ENCODE results near the gene CHRM4. TPM values are rescaled to one million over a fixed set of nuclear protein-coding genes. Genes with fewer than 3 reads are reported as not detected.

The CHRM4 gene
- total RNA-seq, 1 donor from 2014 or later, result 0.42 TPM

GRCh38 chr11:46353698-46354097, 37.9 kb downstream of the CHRM4 start:
- H3K36me3 Mint-ChIP-seq (ENCODE audit: low read depth), result no peaks in the 10 kb centered on the region
- DNase-seq (ENCODE audit: low spot score), result no peak
- H3K4me3 Mint-ChIP-seq (ENCODE audit: unreplicated experiment), result no peak overlapping the region
- no peaks in the 10 kb centered on the region for H3K27me3 Mint-ChIP-seq (ENCODE audit: low read depth)
- peaks cover 21% of the 10 kb centered on the region for H3K4me1 Mint-ChIP-seq (ENCODE audit: low read depth)
- no peaks in the 10 kb centered on the region for H3K9me3 Mint-ChIP-seq (ENCODE audit: low read depth)
- TF ChIP-seq, protein P1, sequence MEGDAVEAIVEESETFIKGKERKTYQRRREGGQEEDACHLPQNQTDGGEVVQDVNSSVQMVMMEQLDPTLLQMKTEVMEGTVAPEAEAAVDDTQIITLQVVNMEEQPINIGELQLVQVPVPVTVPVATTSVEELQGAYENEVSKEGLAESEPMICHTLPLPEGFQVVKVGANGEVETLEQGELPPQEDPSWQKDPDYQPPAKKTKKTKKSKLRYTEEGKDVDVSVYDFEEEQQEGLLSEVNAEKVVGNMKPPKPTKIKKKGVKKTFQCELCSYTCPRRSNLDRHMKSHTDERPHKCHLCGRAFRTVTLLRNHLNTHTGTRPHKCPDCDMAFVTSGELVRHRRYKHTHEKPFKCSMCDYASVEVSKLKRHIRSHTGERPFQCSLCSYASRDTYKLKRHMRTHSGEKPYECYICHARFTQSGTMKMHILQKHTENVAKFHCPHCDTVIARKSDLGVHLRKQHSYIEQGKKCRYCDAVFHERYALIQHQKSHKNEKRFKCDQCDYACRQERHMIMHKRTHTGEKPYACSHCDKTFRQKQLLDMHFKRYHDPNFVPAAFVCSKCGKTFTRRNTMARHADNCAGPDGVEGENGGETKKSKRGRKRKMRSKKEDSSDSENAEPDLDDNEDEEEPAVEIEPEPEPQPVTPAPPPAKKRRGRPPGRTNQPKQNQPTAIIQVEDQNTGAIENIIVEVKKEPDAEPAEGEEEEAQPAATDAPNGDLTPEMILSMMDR (IDR thresholded peaks at IDR 0.05), result no peak
- no peak overlapping the region for H3K27ac Mint-ChIP-seq (ENCODE audit: unreplicated experiment)

GRCh38 chr11:46352063-46352841, 39.3 kb downstream of the CHRM4 start:
- peak; percentile 93 for DNase-seq (ENCODE audit: low spot score)
- Mint-ChIP-seq H3K36me3 (ENCODE audit: low read depth) (no peaks in the 10 kb centered on the region), H3K9me3 (ENCODE audit: low read depth) (no peaks in the 10 kb centered on the region), H3K27me3 (ENCODE audit: low read depth) (no peaks in the 10 kb centered on the region), H3K4me3 (ENCODE audit: unreplicated experiment) (no peak overlapping the region), H3K4me1 (ENCODE audit: low read depth) (peaks cover 31% of the 10 kb centered on the region), H3K27ac (ENCODE audit: unreplicated experiment) (no peak overlapping the region)
- TF ChIP-seq, protein P1 (IDR thresholded peaks at IDR 0.05), result peak; percentile 90

GRCh38 chr11:46351606-46352005, 40.0 kb downstream of the CHRM4 start:
- no peaks in the 10 kb centered on the region for H3K9me3 Mint-ChIP-seq (ENCODE audit: low read depth)
- H3K27ac Mint-ChIP-seq (ENCODE audit: unreplicated experiment), result no peak overlapping the region
- H3K27me3 Mint-ChIP-seq (ENCODE audit: low read depth), result no peaks in the 10 kb centered on the region
- no peak overlapping the region for H3K4me3 Mint-ChIP-seq (ENCODE audit: unreplicated experiment)
- peaks cover 31% of the 10 kb centered on the region for H3K4me1 Mint-ChIP-seq (ENCODE audit: low read depth)
- H3K36me3 Mint-ChIP-seq (ENCODE audit: low read depth), result no peaks in the 10 kb centered on the region
- DNase-seq (ENCODE audit: low spot score), result no peak
- TF ChIP-seq, protein P1 (IDR thresholded peaks at IDR 0.05), result no peak

DNA sequence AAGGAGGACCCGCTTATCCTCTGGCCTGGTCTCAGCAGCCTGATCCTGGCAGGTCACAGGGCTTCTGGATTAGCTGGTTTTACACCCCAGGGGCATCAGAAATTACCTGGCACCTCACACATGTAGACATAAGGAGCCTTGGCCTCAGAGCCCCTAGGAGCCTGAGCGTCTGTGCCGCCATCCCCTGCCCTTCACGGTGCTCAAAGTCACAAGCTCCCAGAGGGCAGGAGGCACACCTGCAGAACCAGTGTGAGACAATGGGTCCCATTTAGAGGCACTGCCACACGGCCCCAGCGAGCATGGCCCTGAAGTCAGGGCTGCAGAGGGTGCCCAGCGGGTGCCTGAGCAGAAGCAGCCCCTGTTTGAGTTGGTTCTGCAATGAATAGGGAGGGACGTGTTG, 40.4 kb downstream of the CHRM4 start:
- TF ChIP-seq, protein P1 (IDR thresholded peaks at IDR 0.05), result no peak
- Mint-ChIP-seq H3K27ac (ENCODE audit: unreplicated experiment) (no peak overlapping the region), H3K27me3 (ENCODE audit: low read depth) (no peaks in the 10 kb centered on the region), H3K4me1 (ENCODE audit: low read depth) (peaks cover 32% of the 10 kb centered on the region), H3K36me3 (ENCODE audit: low read depth) (no peaks in the 10 kb centered on the region), H3K4me3 (ENCODE audit: unreplicated experiment) (no peak overlapping the region), H3K9me3 (ENCODE audit: low read depth) (no peaks in the 10 kb centered on the region)
- DNase-seq (ENCODE audit: low spot score), result no peak

DNA sequence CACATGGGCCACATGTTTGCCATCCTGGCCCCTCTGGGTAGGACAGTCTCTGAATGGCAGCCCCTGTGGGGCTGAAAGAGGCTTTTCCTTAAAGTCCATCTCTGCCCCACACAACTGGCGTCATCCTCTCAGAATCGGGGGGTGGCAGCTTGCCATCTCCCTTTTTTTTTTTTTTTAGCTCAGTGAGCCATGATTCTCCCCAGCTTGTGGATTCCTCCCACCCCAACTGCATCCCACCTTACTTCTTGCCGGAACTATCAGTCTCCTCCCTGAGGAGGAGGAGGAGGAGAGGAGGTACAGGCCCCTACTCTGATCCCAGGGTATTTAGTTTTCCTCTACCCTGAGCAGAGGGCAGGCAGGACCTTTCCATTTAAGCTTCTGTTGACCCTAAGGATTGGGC, 40.9 kb downstream of the CHRM4 start:
- H3K4me3 Mint-ChIP-seq (ENCODE audit: unreplicated experiment), result no peak overlapping the region
- H3K36me3 Mint-ChIP-seq (ENCODE audit: low read depth), result no peaks in the 10 kb centered on the region
- H3K4me1 Mint-ChIP-seq (ENCODE audit: low read depth), result peaks cover 32% of the 10 kb centered on the region
- no peak overlapping the region for H3K27ac Mint-ChIP-seq (ENCODE audit: unreplicated experiment)
- H3K9me3 Mint-ChIP-seq (ENCODE audit: low read depth), result no peaks in the 10 kb centered on the region
- TF ChIP-seq, protein P1 (IDR thresholded peaks at IDR 0.05), result no peak
- DNase-seq (ENCODE audit: low spot score), result no peak
- H3K27me3 Mint-ChIP-seq (ENCODE audit: low read depth), result no peaks in the 10 kb centered on the region

Data from chondrocyte (in vitro differentiated cells).